Adipocyte (in vitro differentiated cells): ENCODE measurements around the gene C19orf81.
"Not testable (repeated sequence)": the region's sequence is repeated elsewhere in the genome, so short reads cannot be mapped to it uniquely, and the experiment has no call there.

Experiments
- DNase-seq: peaks from one replicate; pipeline ENCODE4 v3.0.0-alpha.2; 2015; ENCODE audit warnings: low read depth
- H3K27me3 ChIP-seq: replicated peaks from 2 replicates; pipeline ENCODE4 v1.7.0; 2013; ENCODE audit warnings: mild to moderate bottlenecking, low read length, moderate library complexity; ENCODE audit not compliant: control insufficient read depth, insufficient read depth
- H3K36me3 ChIP-seq: 2 replicates; pipeline ENCODE4 v1.7.0; 2013; ENCODE audit warnings: low read length, mild to moderate bottlenecking, moderate library complexity; ENCODE audit not compliant: control insufficient read depth, insufficient read depth, severe bottlenecking
- H3K4me1 ChIP-seq: 2 replicates; pipeline ENCODE4 v1.7.0; 2013; ENCODE audit warnings: mild to moderate bottlenecking, low read length, moderate library complexity; ENCODE audit not compliant: control insufficient read depth, insufficient read depth
- H3K4me3 ChIP-seq: 2 replicates; pipeline ENCODE4 v1.7.0; 2013; ENCODE audit warnings: mild to moderate bottlenecking, low read length, moderate library complexity
- H3K9ac ChIP-seq: 2 replicates; pipeline ENCODE4 v1.7.0; 2013; ENCODE audit warnings: mild to moderate bottlenecking, low read length, moderate library complexity
- H3K9me3 ChIP-seq: 2 replicates; pipeline ENCODE4 v1.7.0; 2013; ENCODE audit warnings: mild to moderate bottlenecking, low read length, moderate library complexity; ENCODE audit not compliant: control insufficient read depth

The C19orf81 gene

GRCh38 chr19:50649433-50650391 lies at the start of gene C19orf81:
TSS of gene C19orf81 (plus strand) at chr19:50649445. CDS start at chr19:50649445, 0 bp downstream.
- H3K4me3 ChIP-seq: no peak within 1 kb of the TSS

DNA sequence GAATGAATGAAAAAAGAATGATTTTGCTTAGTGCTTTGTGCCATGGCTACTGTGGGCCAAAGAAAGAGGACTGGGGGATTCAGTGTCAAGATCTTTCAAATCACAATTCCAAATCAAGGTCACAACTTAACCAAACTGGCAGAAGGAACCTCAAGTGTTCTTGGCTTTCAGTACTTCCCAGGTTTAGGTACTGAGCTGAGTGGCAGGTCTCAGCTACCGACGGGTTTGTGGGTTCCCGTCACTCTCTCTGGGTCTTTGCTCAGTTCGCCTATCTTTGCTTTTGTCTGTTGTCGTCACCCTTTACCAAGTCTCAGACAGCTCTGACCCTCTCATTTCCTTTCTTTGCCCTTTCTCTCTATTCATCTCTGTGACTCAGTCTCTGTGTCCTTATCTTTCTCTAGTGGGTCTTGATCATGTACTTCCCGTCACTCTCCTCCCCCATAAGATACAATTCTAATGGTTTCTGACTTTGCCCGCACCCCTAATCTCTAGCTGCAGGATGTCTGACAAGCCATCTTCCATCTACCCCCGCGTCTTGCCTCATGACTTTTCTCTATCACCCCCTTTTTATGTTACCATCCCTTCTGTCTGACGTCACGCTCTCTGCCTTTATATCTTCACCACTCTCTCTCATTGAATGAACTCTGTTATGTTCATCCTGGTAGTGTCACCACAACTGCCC lies 47.7 kb upstream of the C19orf81 start:
- DNase-seq: no peak
- H3K4me1 ChIP-seq: no peaks in the 10 kb centered on the region
- no peak overlapping the region for H3K4me3 ChIP-seq
- H3K9ac ChIP-seq: no peak overlapping the region
- H3K9me3 ChIP-seq: no peaks in the 10 kb centered on the region
- H3K36me3 ChIP-seq: no peaks in the 10 kb centered on the region
- H3K27me3 ChIP-seq: peaks cover 31% of the 10 kb centered on the region

More at GRCh38 chr19:50649433-50650391, at the start of gene C19orf81:
- H3K9ac ChIP-seq: no peak within 1 kb of the TSS
- peaks cover 1% of the 10 kb centered on the region for H3K9me3 ChIP-seq
- DNase-seq: no peak
- H3K36me3 ChIP-seq: no peaks in the 10 kb centered on the region
- no peaks in the 10 kb centered on the region for H3K4me1 ChIP-seq
- peaks cover 22% of the 10 kb centered on the region for H3K27me3 ChIP-seq

DNA sequence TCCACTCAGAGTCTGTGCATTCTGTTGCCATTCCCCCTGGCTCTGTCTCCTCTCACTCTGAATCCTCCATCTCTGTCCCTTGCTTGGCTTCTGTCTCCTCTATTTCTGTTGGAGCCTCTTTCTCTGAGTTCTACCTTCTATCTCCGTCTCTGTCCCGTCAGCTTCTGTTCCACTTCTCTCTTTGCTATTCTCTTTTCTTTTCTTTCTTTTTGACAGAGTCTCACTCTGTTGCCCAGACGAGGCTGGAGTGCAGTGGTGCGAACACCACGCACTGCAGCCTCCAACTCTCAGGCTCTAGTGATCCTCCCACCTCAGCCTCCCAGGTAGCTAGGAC lies 47.2 kb upstream of the C19orf81 start:
- no peaks in the 10 kb centered on the region for H3K36me3 ChIP-seq
- H3K4me1 ChIP-seq: no peaks in the 10 kb centered on the region
- no peaks in the 10 kb centered on the region for H3K9me3 ChIP-seq

GRCh38 chr19:50602496-50602895 lies 46.7 kb upstream of the C19orf81 start:
- no peaks in the 10 kb centered on the region for H3K4me1 ChIP-seq
- no peak overlapping the region for H3K4me3 ChIP-seq
- H3K9ac ChIP-seq: no peak overlapping the region
- H3K27me3 ChIP-seq: peaks cover 35% of the 10 kb centered on the region
- H3K36me3 ChIP-seq: no peaks in the 10 kb centered on the region
- H3K9me3 ChIP-seq: no peaks in the 10 kb centered on the region
- DNase-seq: no peak

More for the DNA sequence above, 47.2 kb upstream of the C19orf81 start:
- H3K4me3 ChIP-seq: no peak overlapping the region
- no peak for DNase-seq
- H3K27me3 ChIP-seq: peaks cover 31% of the 10 kb centered on the region
- H3K9ac ChIP-seq: no peak overlapping the region

DNA sequence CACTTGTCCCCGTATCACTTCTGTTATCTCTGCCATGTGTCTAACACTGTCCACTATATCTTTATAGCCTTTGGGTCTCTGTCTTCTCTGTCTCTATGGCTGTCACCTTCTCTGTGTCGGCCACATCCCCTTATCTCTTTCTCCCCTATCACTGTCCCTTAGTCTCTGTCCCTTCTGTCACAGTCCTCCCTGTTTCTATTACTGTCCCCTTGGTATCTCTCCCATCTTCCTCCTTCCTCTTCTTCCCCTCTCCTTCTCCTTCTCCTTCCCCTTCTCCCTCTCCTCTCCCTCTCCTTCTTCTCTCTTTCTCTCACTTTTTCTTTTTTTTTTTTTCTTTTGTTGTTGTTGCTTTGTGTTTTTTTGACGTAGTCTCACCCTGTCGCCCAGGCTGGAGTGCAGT lies 46.3 kb upstream of the C19orf81 start:
- no peak for DNase-seq
- no peaks in the 10 kb centered on the region for H3K36me3 ChIP-seq
- no peak overlapping the region for H3K9ac ChIP-seq
- no peak overlapping the region for H3K4me3 ChIP-seq
- H3K9me3 ChIP-seq: no peaks in the 10 kb centered on the region
- peaks cover 37% of the 10 kb centered on the region for H3K27me3 ChIP-seq
- H3K4me1 ChIP-seq: no peaks in the 10 kb centered on the region

DNA sequence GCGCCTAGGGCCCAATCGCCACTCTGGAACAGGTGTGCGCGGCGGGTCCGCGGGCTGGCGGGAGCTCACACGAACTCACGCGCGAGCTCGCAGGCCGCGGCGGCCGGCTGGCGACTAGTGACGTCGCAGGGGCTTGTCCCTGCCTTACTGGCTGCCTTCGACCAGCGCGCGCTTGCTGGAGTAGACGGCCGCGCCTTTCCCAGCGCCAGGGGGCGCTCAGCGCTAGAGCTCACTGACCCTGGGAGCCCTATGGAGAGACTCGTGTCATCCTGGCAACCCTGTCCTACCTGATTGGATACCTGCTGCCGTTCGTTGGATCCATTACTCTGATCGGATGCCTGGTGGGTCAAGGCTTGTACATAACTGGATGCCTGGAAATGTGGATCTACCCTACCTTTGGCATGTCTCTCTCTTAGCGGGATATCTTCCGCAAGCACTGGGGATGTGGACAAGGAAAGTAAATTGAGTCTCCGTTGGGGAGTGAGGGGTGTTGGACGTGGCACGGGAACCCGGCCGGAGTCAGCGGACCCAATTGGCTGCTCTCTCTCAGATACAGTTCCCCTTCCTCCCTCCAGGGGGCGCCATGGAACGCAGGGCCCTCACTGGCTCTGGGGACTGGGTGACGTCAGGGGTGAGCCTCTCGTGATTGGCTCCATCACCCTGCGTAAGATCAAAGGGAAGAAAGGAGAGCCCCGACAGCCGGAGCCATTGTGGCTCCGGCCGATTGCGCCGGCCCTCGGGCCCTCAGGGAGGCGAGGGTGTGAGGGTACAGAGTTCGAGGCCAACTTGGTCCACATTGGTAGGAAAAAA lies 44.8 kb upstream of the C19orf81 start:
- not testable (repeated sequence) for H3K4me3 ChIP-seq, DNase-seq

DNA sequence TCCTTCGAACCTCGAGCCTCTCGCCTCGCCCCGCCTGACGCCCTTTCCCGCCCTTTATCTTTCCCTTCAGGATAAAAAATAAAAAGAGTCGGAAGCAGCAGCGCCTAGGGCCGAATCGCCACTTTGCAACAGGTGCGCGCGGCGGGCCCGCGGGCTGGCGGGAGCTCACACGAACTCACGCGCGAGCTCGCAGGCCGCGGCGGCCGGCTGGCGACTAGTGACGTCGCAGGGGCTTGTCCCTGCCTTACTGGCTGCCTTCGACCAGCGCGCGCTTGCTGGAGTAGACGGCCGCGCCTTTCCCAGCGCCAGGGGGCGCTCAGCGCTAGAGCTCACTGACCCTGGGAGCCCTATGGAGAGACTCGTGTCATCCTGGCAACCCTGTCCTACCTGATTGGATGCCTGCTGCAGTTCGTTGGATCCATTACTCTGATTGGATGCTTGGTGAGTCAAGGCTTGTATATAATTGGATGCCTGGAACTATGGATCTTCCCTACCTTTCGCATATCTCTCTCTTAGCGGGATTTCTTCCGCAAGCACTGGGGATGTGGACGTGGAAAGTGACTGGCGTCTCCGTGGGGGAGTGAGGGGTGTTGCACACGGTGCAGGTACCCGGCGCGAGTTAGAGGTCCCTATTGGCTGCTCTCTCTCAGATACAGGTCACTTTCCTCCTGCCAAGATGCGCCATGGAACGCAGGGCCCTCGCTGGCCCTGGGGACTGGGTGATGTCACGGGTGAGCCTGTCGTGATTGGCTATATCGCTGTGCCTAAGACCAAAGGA lies 43.0 kb upstream of the C19orf81 start:
- not testable (repeated sequence) for DNase-seq, H3K4me3 ChIP-seq

More for the DNA sequence above, 44.8 kb upstream of the C19orf81 start:
- not testable (repeated sequence) for H3K36me3 ChIP-seq, H3K9me3 ChIP-seq, H3K4me1 ChIP-seq, H3K9ac ChIP-seq
- H3K27me3 ChIP-seq: peaks cover 42% of the 10 kb centered on the region

DNA sequence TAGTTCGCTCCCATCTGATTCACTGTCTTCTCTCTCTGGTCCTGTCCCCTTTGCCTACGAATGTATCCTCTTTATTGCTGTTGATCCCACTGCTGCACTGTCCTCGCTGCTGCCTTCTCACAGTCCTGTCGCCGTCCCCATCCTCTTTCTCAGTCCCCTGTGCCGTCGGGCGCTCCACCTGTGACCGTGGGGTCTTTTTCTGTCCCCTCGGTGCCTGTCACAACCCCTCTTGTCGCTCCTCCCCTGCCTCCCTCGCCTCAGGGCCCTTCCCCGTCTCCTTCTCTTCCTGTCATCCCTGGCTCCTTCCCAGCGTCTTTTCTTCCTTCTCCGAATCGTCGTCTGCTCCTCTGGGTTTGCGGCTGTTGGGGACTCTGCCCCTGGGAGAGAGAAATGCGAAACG lies 41.9 kb upstream of the C19orf81 start:
- no peak for DNase-seq
- H3K9ac ChIP-seq: no peak overlapping the region

More for the DNA sequence above, 43.0 kb upstream of the C19orf81 start:
- peaks cover 30% of the 10 kb centered on the region for H3K27me3 ChIP-seq
- H3K9ac ChIP-seq, H3K9me3 ChIP-seq, H3K36me3 ChIP-seq, H3K4me1 ChIP-seq: not testable (repeated sequence)

GRCh38 chr19:50607874-50608785 lies 41.1 kb upstream of the C19orf81 start:
- Histone ChIP-seq H3K4me3 (no peak overlapping the region), H3K9ac (no peak overlapping the region)

More for the DNA sequence above, 41.9 kb upstream of the C19orf81 start:
- H3K36me3 ChIP-seq: no peaks in the 10 kb centered on the region
- H3K4me1 ChIP-seq: no peaks in the 10 kb centered on the region
- H3K27me3 ChIP-seq: peaks cover 18% of the 10 kb centered on the region
- H3K4me3 ChIP-seq: no peak overlapping the region
- H3K9me3 ChIP-seq: no peaks in the 10 kb centered on the region

More at GRCh38 chr19:50607874-50608785, 41.1 kb upstream of the C19orf81 start:
- peak; percentile 39 for DNase-seq
- no peaks in the 10 kb centered on the region for H3K4me1 ChIP-seq
- H3K9me3 ChIP-seq: no peaks in the 10 kb centered on the region
- peaks cover 13% of the 10 kb centered on the region for H3K27me3 ChIP-seq
- no peaks in the 10 kb centered on the region for H3K36me3 ChIP-seq
